22Rv1 (cell line): ENCODE results near the gene SLC2A4.

Experiments used
- ZFX ChIP-seq: fragments of 450-650 bp; IDR thresholded peaks from 2 replicates; pipeline ENCODE4 v1.6.1; 2017; ENCODE audit warnings: antibody characterized with exemption, borderline replicate concordance
- TF ChIP-seq, protein P1 (sequence below): fragments of 450-650 bp; IDR thresholded peaks from 2 replicates; pipeline ENCODE4 v1.5.1; 2017; ENCODE audit warnings: mild to moderate bottlenecking

DNA sequence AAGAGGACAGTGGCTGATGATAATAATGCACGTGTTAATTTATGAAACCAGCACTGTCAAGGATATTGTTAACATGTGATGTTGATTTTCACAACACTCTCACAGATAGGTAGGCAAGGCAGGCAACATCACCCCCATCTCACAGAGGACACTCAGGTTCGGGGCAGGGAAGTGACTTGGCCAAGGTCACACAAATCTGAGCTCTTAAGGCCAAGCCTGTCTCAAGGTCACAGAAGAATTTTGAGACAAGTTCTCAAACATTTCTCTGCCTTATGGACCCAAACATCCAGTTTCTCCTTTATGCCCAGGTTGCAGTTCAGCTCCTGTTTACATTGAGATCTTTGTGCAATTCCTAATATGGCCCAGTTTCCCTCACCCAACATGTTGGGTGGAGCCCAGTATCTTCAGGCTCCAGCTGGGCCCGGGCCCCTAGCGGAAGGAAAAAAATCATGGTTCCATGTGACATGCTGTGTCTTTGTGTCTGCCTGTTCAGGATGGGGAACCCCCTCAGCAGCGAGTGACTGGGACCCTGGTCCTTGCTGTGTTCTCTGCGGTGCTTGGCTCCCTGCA, 1.3 kb downstream of the SLC2A4 start:
- TF ChIP-seq, protein P1, sequence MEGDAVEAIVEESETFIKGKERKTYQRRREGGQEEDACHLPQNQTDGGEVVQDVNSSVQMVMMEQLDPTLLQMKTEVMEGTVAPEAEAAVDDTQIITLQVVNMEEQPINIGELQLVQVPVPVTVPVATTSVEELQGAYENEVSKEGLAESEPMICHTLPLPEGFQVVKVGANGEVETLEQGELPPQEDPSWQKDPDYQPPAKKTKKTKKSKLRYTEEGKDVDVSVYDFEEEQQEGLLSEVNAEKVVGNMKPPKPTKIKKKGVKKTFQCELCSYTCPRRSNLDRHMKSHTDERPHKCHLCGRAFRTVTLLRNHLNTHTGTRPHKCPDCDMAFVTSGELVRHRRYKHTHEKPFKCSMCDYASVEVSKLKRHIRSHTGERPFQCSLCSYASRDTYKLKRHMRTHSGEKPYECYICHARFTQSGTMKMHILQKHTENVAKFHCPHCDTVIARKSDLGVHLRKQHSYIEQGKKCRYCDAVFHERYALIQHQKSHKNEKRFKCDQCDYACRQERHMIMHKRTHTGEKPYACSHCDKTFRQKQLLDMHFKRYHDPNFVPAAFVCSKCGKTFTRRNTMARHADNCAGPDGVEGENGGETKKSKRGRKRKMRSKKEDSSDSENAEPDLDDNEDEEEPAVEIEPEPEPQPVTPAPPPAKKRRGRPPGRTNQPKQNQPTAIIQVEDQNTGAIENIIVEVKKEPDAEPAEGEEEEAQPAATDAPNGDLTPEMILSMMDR: no peak
- no peak for TF ChIP-seq ZFX
